Tibial nerve (tissue), 3 donors: Measurements from ENCODE around the gene FAM124A.

Experiments used
- CTCF ChIP-seq, 5 experiments: fragments of 200-600 bp in 3 of 5; fragments of 450-650 bp in 2 of 5; sonication (generic) in 3 of 5; IDR thresholded peaks; one replicate each; pipeline ENCODE4 v1.5.1; 2016 to 2019; ENCODE audit warnings: antibody characterized with exemption in 5 of 5, mild to moderate bottlenecking in 3 of 5, moderate library complexity in 2 of 5
- POLR2A ChIP-seq, 2 donors: fragments of 450-650 bp; IDR thresholded peaks; one replicate each; pipeline ENCODE4 v1.6.1; 2017; ENCODE audit warnings: antibody characterized with exemption in 2 of 2, mild to moderate bottlenecking in 2 of 2, moderate library complexity in 2 of 2

GRCh38 chr13:51282322-51282721, 60.1 kb downstream of the FAM124A start:
- TF ChIP-seq POLR2A (IDR thresholded peaks at IDR 0.05) (no peak), CTCF (IDR thresholded peaks at IDR 0.05) (no peak)
